Panc1 (cell line): ENCODE results near the gene SNRPA. TPM values are rescaled to one million over a fixed set of nuclear protein-coding genes. Genes with fewer than 3 reads are reported as not detected.

ENCODE experiments used
- ATAC-seq: fragments of 200-7000 bp; cut with Tn5 transposase; 2 replicates; pipeline ENCODE4 v1.9.1; 2020; ENCODE audit warnings: mild to moderate bottlenecking, moderate library complexity
- BruUV-seq: library from RNA; stranded (reverse); fragments of 400-500 nt; replicated peaks from 2 replicates; lab custom pipeline; 2021; lab: Mats Ljungman, UMichigan
- CTCF ChIA-PET: fragments of 300-600 bp; sonication (Branson Sonifier 250); formaldehyde crosslinking; loops from one replicate; lab custom pipeline; 2022; ENCODE audit warnings: antibody characterized with exemption; lab: Charles Lee
- POLR2A ChIA-PET: fragments of 300-600 bp; sonication (Branson Sonifier 250); formaldehyde crosslinking; loops from one replicate; lab custom pipeline; 2022; ENCODE audit warnings: antibody characterized with exemption; lab: Charles Lee
- DNase-seq: peaks from one replicate; pipeline ENCODE4 v3.0.0-alpha.2; 2010; ENCODE audit warnings: low read depth, low spot score
- H3K27ac ChIP-seq: 2 replicates; pipeline ENCODE4 v1.5.1; 2011; ENCODE audit warnings: mild to moderate bottlenecking, low read length, inconsistent platforms
- H3K27me3 ChIP-seq: fragments of 200-500 bp; sonication (Bioruptor generic); 2 replicates; pipeline ENCODE4 v1.6.0; 2014; ENCODE audit warnings: low read length, inconsistent platforms; ENCODE audit not compliant: control insufficient read depth, insufficient read depth
- H3K36me3 ChIP-seq: fragments of 200-500 bp; sonication (Bioruptor generic); 2 replicates; pipeline ENCODE4 v1.5.1; 2014; ENCODE audit warnings: inconsistent platforms, mild to moderate bottlenecking, low read length, moderate library complexity; ENCODE audit not compliant: control insufficient read depth, insufficient read depth
- H3K4me1 ChIP-seq: 2 replicates; pipeline ENCODE4 v1.5.1; 2011; ENCODE audit warnings: inconsistent platforms, mild to moderate bottlenecking, low read length, moderate library complexity; ENCODE audit not compliant: control insufficient read depth, insufficient read depth
- H3K4me3 ChIP-seq, 2 experiments: 2 replicates each; pipeline ENCODE4 v1.5.1; 2011 to 2012; ENCODE audit warnings: low read depth in 2 of 2, low read length in 2 of 2, mild to moderate bottlenecking in 2 of 2, inconsistent platforms in 1 of 2, moderate library complexity in 1 of 2
- H3K9me3 ChIP-seq: fragments of 200-500 bp; sonication (Bioruptor generic); 2 replicates; pipeline ENCODE4 v1.5.1; 2014; ENCODE audit warnings: low read depth, mild to moderate bottlenecking, inconsistent platforms, low read length, moderate library complexity; ENCODE audit not compliant: control insufficient read depth, insufficient read depth
- POLR2AphosphoS5 ChIP-seq: IDR thresholded peaks from 2 replicates; pipeline ENCODE4 v1.6.1; 2012; ENCODE audit warnings: mild to moderate bottlenecking, low read depth, low read length, moderate library complexity
- SIN3A ChIP-seq: IDR thresholded peaks from 2 replicates; pipeline ENCODE4 v1.6.1; 2012; ENCODE audit warnings: low read depth, mild to moderate bottlenecking, low read length, moderate library complexity, borderline replicate concordance; ENCODE audit not compliant: insufficient read depth
- TCF7L2 ChIP-seq: IDR thresholded peaks from 2 replicates; pipeline ENCODE4 v1.6.1; 2011; ENCODE audit warnings: mild to moderate bottlenecking, low read depth, low read length, inconsistent platforms
- in situ Hi-C: cut with HindIII; loops from 2 replicates; pipeline ENCODE4 v1.10.0; 2016; ENCODE audit warnings: low sequenced_read_pairs, low pct_unique_long_range_greater_than_20kb
- intact Hi-C: fragments of 100-400 bp; cut with micrococcal nuclease; formaldehyde crosslinking; loops from one replicate; pipeline ENCODE4 v1.10.0; 2022; ENCODE audit not compliant: unreplicated experiment
- total RNA-seq: library from RNA; stranded (reverse); gene quantifications from one replicate; pipeline ENCODE4 v1.2.1, GENCODE V29; 2021; ENCODE audit not compliant: unreplicated experiment
- TF ChIP-seq, protein P1 (sequence below): fragments of 450-650 bp; IDR thresholded peaks from 2 replicates; pipeline ENCODE4 v1.5.1; 2017; ENCODE audit warnings: mild to moderate bottlenecking
- TF ChIP-seq, protein P2 (sequence below), 2 experiments: IDR thresholded peaks; 2 replicates each; pipeline ENCODE4 v1.6.1; 2011 to 2012; ENCODE audit warnings: low read depth in 2 of 2, control low read depth in 1 of 2, low read length in 1 of 2, mild to moderate bottlenecking in 1 of 2, moderate library complexity in 1 of 2; ENCODE audit not compliant: insufficient read depth in 1 of 2

The SNRPA gene
- total RNA-seq, 1 experiment from 2014 or later, result 104 TPM

DNA sequence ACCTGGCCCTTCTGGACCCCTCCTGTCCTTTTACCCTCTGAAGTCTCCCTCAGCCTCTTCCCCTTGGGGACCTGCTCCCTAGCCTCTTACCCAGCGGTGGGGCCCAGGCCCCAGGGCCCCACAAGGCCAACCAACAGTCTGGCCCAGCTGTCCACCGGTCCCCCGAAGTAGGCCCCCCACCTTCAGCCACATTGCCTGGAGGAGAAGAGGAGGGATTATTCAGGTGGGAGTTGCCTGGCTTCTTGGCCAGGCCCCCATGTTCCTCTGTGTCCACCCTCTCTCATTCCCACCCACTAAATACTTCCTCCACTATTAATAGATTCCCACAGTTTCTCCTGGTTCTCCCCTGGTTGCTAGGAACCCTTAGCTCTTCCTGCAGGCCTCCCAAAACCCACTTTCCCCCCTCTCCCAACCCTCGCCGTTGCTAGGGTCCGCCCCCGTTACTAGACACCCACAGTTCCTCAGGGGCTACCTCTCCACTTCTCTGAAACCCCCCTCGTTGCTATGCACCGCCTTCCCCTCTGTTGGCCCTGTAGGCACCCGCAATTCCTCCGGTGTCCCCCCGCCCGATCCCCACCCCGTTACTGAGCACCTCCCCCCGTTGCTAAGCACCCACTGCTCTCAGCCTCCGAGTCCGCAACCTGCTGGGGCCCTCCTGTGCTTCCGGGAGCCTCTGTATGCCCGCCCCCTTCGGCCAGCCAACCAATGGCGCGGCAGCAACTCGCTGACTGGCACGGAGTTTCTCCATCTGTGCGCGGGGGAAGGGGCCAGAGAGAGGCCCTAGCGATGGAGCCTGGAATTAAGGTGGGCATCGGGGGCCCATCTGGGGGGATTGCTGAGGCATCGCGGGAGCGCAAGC, 36.3 kb upstream of the SNRPA start:
- DNase-seq (no peak), ATAC-seq (peak; percentile 84)
- H3K9me3 ChIP-seq, result no peaks in the 10 kb centered on the region
- CTCF ChIA-PET, result no interaction called here
- BruUV-seq, result no TSS peak
- H3K4me1 ChIP-seq, result peaks cover 11% of the 10 kb centered on the region
- peaks cover 3% of the 10 kb centered on the region; the same call in 1 of the 2 replicates for H3K36me3 ChIP-seq
- peak overlapping the region; percentile 88 for H3K27ac ChIP-seq
- in situ Hi-C loops, result no loop called here
- POLR2A ChIA-PET, result no interaction called here
- no peaks in the 10 kb centered on the region for H3K27me3 ChIP-seq
- TF ChIP-seq, protein P1, sequence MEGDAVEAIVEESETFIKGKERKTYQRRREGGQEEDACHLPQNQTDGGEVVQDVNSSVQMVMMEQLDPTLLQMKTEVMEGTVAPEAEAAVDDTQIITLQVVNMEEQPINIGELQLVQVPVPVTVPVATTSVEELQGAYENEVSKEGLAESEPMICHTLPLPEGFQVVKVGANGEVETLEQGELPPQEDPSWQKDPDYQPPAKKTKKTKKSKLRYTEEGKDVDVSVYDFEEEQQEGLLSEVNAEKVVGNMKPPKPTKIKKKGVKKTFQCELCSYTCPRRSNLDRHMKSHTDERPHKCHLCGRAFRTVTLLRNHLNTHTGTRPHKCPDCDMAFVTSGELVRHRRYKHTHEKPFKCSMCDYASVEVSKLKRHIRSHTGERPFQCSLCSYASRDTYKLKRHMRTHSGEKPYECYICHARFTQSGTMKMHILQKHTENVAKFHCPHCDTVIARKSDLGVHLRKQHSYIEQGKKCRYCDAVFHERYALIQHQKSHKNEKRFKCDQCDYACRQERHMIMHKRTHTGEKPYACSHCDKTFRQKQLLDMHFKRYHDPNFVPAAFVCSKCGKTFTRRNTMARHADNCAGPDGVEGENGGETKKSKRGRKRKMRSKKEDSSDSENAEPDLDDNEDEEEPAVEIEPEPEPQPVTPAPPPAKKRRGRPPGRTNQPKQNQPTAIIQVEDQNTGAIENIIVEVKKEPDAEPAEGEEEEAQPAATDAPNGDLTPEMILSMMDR, result no peak
- no peak for TF ChIP-seq POLR2AphosphoS5
- TF ChIP-seq SIN3A, result no peak
- TF ChIP-seq, protein P2, sequence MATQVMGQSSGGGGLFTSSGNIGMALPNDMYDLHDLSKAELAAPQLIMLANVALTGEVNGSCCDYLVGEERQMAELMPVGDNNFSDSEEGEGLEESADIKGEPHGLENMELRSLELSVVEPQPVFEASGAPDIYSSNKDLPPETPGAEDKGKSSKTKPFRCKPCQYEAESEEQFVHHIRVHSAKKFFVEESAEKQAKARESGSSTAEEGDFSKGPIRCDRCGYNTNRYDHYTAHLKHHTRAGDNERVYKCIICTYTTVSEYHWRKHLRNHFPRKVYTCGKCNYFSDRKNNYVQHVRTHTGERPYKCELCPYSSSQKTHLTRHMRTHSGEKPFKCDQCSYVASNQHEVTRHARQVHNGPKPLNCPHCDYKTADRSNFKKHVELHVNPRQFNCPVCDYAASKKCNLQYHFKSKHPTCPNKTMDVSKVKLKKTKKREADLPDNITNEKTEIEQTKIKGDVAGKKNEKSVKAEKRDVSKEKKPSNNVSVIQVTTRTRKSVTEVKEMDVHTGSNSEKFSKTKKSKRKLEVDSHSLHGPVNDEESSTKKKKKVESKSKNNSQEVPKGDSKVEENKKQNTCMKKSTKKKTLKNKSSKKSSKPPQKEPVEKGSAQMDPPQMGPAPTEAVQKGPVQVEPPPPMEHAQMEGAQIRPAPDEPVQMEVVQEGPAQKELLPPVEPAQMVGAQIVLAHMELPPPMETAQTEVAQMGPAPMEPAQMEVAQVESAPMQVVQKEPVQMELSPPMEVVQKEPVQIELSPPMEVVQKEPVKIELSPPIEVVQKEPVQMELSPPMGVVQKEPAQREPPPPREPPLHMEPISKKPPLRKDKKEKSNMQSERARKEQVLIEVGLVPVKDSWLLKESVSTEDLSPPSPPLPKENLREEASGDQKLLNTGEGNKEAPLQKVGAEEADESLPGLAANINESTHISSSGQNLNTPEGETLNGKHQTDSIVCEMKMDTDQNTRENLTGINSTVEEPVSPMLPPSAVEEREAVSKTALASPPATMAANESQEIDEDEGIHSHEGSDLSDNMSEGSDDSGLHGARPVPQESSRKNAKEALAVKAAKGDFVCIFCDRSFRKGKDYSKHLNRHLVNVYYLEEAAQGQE (IDR thresholded peaks at IDR 0.05; ENCODE audit: insufficient read depth in 1 of 2, low read depth in 2 of 2, low read length in 1 of 2), result no peak
- TF ChIP-seq TCF7L2, result no peak
- peak overlapping the region; percentile 65 to 77 for H3K4me3 ChIP-seq
- intact Hi-C loops, result no loop called here

DNA sequence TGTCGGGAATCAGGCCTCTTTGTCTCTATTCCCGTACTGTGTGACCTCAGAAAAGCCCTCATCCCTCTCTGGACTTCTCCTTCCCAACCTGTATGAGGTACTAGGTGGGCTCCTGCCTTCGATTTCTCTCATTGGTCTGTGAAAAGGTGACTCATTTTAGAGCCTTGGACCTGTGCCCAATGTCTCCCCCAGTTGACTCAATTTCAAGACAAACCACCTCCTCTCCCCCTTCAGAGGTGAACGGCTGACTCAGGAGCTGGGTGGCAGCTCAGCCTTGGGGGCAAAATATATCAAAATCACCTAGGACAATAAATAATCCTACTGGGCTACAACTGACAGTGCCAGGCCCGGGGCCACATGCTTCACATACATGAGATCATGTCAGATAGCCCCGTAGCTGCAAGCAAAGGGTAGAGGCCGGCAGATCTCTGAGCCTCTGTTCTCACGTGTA, 34.9 kb upstream of the SNRPA start:
- Histone ChIP-seq H3K36me3 (peaks cover 3% of the 10 kb centered on the region; the same call in 1 of the 2 replicates), H3K27me3 (no peaks in the 10 kb centered on the region), H3K27ac (peak overlapping the region; percentile 88), H3K9me3 (no peaks in the 10 kb centered on the region), H3K4me1 (peaks cover 11% of the 10 kb centered on the region), H3K4me3 (peak overlapping the region; percentile 65 to 77)
- TF ChIP-seq POLR2AphosphoS5 (no peak), TCF7L2 (no peak), SIN3A (no peak)
- TF ChIP-seq, protein P1, result no peak
- TF ChIP-seq, protein P2 (IDR thresholded peaks at IDR 0.05; ENCODE audit: insufficient read depth in 1 of 2, low read depth in 2 of 2, low read length in 1 of 2), result no peak
- no TSS peak for BruUV-seq
- intact Hi-C loops (no loop called here), in situ Hi-C loops (no loop called here)
- ChIA-PET CTCF (interaction anchor here (0.5 kb wide), 1 partner anchor 412 kb away, joined by 3 read pairs; no protein-coding TSS in a partner anchor), POLR2A (no interaction called here)
- DNase-seq, result no peak
- ATAC-seq, result no peak
